Measurements from ENCODE around the gene ADGRA1.

The ADGRA1 gene

DNA sequence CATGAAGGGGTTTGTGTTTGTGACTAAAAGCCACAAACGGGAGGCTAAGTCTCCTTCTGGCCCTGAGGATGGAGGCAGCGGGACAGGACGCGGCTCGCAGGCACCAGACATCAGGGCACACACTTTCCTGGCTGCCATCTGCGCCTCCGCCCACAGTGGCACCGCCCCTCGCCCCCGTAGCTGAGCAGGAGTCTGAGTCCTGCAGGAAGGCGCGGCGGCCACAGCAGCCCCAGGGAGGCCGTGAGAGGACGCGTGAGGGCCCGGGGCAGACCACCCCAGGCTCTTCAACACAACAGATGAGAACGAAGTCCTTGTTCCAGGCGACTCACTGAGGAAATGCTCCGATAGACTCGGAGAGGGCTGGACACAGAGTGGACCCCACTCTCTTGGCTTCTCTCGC is 6.6 kb downstream of the ADGRA1 start:
- H3K27me3 ChIP-seq (ENCODE audit: control insufficient read depth, insufficient read depth, low read length) = peaks cover 7% of the 10 kb centered on the region
- H3K4me3 ChIP-seq (ENCODE audit: low read depth, low read length) = no peak overlapping the region
- no peak overlapping the region for H3K9ac ChIP-seq (ENCODE audit: low read depth, low read length)
- H3K9me3 ChIP-seq (ENCODE audit: control insufficient read depth, insufficient read depth, low read length) = no peaks in the 10 kb centered on the region
- H3K4me1 ChIP-seq (ENCODE audit: control insufficient read depth, insufficient read depth, low read length) = no peaks in the 10 kb centered on the region
- no peaks in the 10 kb centered on the region for H3K36me3 ChIP-seq (ENCODE audit: control insufficient read depth, insufficient read depth, low read length)

DNA sequence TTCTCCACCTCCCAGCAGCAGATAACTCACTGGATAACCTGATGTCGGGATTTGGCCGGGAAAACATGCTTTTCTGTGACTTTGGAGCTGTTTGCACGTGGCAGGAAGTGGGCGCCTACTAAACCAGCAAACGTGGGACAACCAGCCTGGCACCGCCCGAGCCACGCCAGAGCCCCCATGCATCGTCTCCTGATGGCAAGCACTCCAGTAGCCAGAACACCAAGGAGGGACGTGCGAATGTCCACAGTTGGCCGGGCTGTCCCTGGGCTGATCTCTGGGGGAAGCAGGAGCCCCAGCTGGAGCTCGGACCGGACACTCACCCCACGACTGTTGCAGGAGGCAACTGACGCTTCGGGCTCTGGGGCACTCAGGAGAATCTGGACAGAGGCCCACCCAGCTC is 7.1 kb downstream of the ADGRA1 start:
- H3K9me3 ChIP-seq (ENCODE audit: control insufficient read depth, insufficient read depth, low read length) = no peaks in the 10 kb centered on the region
- H3K36me3 ChIP-seq (ENCODE audit: control insufficient read depth, insufficient read depth, low read length) = no peaks in the 10 kb centered on the region
- H3K27me3 ChIP-seq (ENCODE audit: control insufficient read depth, insufficient read depth, low read length) = peaks cover under 1% of the 10 kb centered on the region
- H3K4me3 ChIP-seq (ENCODE audit: low read depth, low read length) = no peak overlapping the region
- H3K4me1 ChIP-seq (ENCODE audit: control insufficient read depth, insufficient read depth, low read length) = no peaks in the 10 kb centered on the region
- H3K9ac ChIP-seq (ENCODE audit: low read depth, low read length) = no peak overlapping the region

DNA sequence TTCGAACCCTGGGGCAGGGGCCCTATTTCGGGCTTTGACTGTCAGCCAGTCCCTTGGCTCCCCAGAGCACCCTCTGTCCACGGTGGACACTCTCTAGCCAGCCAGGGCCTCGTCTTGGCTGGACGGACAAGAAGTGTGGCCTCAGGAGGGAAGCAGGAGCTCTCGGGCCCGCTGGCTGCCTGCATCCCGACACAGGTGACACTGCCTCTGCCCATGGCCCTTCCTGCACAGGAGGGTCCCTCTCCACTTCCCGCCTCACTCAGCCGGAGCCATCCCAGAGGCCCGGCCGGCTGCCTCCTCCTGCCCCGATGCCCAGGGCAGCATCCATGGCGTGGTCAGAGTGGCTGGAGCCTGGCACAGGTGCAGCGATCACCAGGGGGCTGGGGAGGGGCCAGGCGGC is 7.9 kb downstream of the ADGRA1 start:
- no peaks in the 10 kb centered on the region for H3K27me3 ChIP-seq (ENCODE audit: control insufficient read depth, insufficient read depth, low read length)
- no peaks in the 10 kb centered on the region for H3K9me3 ChIP-seq (ENCODE audit: control insufficient read depth, insufficient read depth, low read length)
- H3K9ac ChIP-seq (ENCODE audit: low read depth, low read length) = no peak overlapping the region

DNA sequence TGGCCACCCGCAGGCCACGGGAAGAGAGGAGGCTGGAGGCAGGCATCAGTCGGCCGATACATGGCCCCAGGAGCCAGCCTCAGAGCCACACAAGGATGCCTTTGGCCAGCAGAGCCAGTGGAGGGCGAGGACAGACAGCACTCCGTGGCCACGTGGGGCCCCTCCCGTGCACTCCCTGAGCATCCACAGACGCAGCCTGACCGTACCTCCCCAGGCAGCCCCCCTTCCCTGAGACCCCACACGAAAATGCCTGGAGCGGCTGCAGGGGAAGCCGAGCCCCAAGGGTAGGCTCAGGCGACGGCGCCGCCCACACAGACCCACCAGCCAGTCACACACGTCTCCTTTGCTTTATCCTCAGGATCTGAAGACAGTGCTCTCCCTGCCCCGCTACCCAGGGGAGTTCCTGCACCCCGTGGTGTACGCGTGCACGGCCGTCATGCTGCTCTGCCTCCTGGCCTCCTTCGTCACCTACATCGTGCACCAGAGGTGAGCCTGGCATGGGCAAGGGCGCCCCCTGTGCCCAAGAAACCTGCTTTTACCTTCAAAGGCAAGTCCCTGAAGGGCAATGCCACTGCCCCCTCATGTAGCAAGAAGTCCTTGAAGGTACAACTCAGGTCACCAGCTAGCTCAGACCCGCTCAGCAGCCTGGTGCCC is 9.0 kb downstream of the ADGRA1 start:
- Histone ChIP-seq H3K4me3 (ENCODE audit: low read depth, low read length) (no peak overlapping the region), H3K36me3 (ENCODE audit: control insufficient read depth, insufficient read depth, low read length) (no peaks in the 10 kb centered on the region), H3K9ac (ENCODE audit: low read depth, low read length) (no peak overlapping the region), H3K4me1 (ENCODE audit: control insufficient read depth, insufficient read depth, low read length) (peaks cover 2% of the 10 kb centered on the region), H3K27me3 (ENCODE audit: control insufficient read depth, insufficient read depth, low read length) (no peaks in the 10 kb centered on the region), H3K9me3 (ENCODE audit: control insufficient read depth, insufficient read depth, low read length) (no peaks in the 10 kb centered on the region)

More for the DNA sequence above, 7.9 kb downstream of the ADGRA1 start:
- no peaks in the 10 kb centered on the region for H3K36me3 ChIP-seq (ENCODE audit: control insufficient read depth, insufficient read depth, low read length)
- H3K4me3 ChIP-seq (ENCODE audit: low read depth, low read length) = no peak overlapping the region
- H3K4me1 ChIP-seq (ENCODE audit: control insufficient read depth, insufficient read depth, low read length) = peaks cover under 1% of the 10 kb centered on the region

DNA sequence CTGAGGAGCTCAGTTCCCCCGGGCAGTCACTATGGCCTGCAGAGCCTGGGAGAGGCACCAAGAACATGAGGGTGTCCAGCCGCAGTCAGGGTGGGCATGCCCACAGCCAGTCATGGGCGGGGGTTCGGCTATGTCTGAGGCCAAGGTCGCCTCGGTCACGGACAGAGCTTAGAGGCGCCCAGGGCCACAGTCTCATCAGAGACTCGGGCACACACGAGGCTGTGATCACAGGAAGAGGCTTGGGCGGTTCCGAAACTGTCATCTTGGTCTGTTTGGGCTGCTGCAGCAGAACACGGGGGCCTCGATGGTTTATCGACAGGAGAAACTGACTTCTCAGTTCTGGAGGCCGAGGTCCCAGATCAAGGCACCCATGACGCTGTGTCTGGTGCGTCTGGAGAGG is 9.7 kb downstream of the ADGRA1 start:
- no peak overlapping the region for H3K4me3 ChIP-seq (ENCODE audit: low read depth, low read length)
- H3K27me3 ChIP-seq (ENCODE audit: control insufficient read depth, insufficient read depth, low read length) = no peaks in the 10 kb centered on the region
- no peaks in the 10 kb centered on the region for H3K36me3 ChIP-seq (ENCODE audit: control insufficient read depth, insufficient read depth, low read length)
- no peak overlapping the region for H3K9ac ChIP-seq (ENCODE audit: low read depth, low read length)
- no peaks in the 10 kb centered on the region for H3K9me3 ChIP-seq (ENCODE audit: control insufficient read depth, insufficient read depth, low read length)
- H3K4me1 ChIP-seq (ENCODE audit: control insufficient read depth, insufficient read depth, low read length) = peaks cover 2% of the 10 kb centered on the region

DNA sequence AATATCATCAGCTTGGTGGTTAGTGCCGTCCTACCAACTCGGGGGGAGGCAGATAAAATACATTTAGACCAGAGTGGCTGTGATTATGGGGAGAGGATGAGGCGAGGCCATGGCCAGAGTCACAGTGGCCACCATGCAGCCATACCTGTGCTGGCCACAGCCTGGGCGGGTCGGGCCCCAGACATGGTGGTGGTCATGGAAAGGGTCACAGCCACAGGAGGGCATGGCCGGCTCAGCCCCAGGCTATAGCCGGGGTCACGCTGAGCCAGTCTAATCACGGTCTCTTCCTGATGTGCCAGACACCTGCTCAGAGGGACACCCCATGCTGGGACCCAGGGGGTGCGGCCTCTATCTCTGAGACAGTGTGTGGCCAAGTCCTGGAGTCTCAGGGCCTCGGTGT is 10.2 kb downstream of the ADGRA1 start:
- Histone ChIP-seq H3K9me3 (ENCODE audit: control insufficient read depth, insufficient read depth, low read length) (no peaks in the 10 kb centered on the region), H3K9ac (ENCODE audit: low read depth, low read length) (no peak overlapping the region), H3K36me3 (ENCODE audit: control insufficient read depth, insufficient read depth, low read length) (no peaks in the 10 kb centered on the region), H3K4me1 (ENCODE audit: control insufficient read depth, insufficient read depth, low read length) (peaks cover 2% of the 10 kb centered on the region), H3K4me3 (ENCODE audit: low read depth, low read length) (no peak overlapping the region), H3K27me3 (ENCODE audit: control insufficient read depth, insufficient read depth, low read length) (no peaks in the 10 kb centered on the region)

DNA sequence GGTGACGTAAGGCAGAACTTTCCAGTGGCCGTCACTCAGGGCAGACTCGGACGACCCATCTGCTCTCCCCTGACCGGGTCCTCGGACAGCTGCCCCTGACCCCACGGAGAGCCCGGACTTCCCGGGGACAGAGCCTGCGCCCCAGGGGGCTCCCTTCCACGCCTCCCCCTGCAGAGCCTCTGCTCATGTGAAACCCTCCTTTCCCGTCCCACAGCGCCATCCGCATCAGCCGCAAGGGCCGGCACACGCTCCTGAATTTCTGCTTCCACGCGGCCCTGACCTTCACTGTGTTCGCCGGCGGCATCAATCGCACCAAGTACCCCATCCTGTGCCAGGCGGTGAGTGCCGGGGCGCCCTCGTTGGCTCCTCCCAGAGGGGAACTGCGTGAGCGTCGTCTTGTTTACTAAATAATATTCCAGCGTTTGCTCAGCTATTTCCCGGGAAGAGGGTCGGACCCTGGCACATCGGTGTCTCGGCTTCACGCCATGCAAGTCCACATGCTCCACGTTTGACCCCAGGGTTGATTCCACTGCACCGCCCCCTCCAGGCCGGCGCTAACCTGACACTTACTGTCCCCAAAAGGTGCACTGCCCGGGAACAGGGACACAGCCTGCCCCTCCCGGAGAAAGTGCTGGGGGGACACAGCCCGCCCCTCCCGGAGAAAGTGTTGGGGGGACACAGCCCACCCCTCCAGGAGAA is 10.9 kb downstream of the ADGRA1 start:
- H3K27me3 ChIP-seq (ENCODE audit: control insufficient read depth, insufficient read depth, low read length) = no peaks in the 10 kb centered on the region
- no peaks in the 10 kb centered on the region for H3K9me3 ChIP-seq (ENCODE audit: control insufficient read depth, insufficient read depth, low read length)
- peaks cover 2% of the 10 kb centered on the region for H3K4me1 ChIP-seq (ENCODE audit: control insufficient read depth, insufficient read depth, low read length)
- H3K36me3 ChIP-seq (ENCODE audit: control insufficient read depth, insufficient read depth, low read length) = no peaks in the 10 kb centered on the region
- no peak overlapping the region for H3K4me3 ChIP-seq (ENCODE audit: low read depth, low read length)
- no peak overlapping the region for H3K9ac ChIP-seq (ENCODE audit: low read depth, low read length)

DNA sequence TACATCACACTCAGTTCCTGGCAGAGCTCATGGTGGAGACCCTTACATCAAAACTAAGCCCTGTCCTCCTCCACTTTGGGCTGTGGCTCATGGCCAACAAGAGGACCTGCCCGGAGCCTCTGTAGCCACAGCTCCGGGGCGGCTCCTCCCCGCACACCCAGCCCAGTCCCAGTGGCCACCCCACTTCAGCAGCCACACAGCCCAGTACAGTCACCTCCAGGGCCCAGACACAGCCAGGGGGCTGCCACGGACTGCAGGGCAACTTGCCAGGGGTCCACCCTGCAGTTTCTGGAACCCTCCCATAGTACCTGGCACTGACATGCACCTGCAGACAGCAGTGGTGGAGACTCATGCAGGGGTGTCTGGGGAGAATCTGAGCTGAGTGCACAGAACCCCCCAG is 11.8 kb downstream of the ADGRA1 start:
- Histone ChIP-seq H3K27me3 (ENCODE audit: control insufficient read depth, insufficient read depth, low read length) (no peaks in the 10 kb centered on the region), H3K4me1 (ENCODE audit: control insufficient read depth, insufficient read depth, low read length) (peaks cover 2% of the 10 kb centered on the region), H3K9ac (ENCODE audit: low read depth, low read length) (no peak overlapping the region), H3K36me3 (ENCODE audit: control insufficient read depth, insufficient read depth, low read length) (no peaks in the 10 kb centered on the region), H3K9me3 (ENCODE audit: control insufficient read depth, insufficient read depth, low read length) (no peaks in the 10 kb centered on the region), H3K4me3 (ENCODE audit: low read depth, low read length) (no peak overlapping the region)

DNA sequence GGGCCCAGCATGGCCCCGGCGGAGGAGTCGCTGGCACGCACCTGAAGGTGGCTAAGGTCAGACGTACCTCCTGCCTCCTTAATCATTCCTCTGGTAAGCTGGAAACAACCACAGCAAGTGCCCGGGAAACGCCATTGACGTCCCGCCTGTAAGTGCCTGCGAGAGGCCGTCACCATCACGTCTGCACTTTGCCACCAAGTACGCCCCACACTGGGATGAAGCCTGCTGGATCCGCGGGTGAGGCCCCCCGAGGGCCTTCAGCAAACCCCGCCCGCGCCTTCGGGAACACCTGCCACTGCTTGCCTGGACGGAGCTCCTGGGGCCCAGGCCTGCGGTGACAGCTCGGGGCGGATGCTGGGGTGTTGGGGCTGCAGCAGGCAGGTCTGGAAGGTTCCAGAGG is 12.5 kb downstream of the ADGRA1 start:
- Histone ChIP-seq H3K9me3 (ENCODE audit: control insufficient read depth, insufficient read depth, low read length) (no peaks in the 10 kb centered on the region), H3K27me3 (ENCODE audit: control insufficient read depth, insufficient read depth, low read length) (no peaks in the 10 kb centered on the region), H3K4me3 (ENCODE audit: low read depth, low read length) (no peak overlapping the region), H3K9ac (ENCODE audit: low read depth, low read length) (no peak overlapping the region), H3K36me3 (ENCODE audit: control insufficient read depth, insufficient read depth, low read length) (no peaks in the 10 kb centered on the region), H3K4me1 (ENCODE audit: control insufficient read depth, insufficient read depth, low read length) (peaks cover 2% of the 10 kb centered on the region)

DNA sequence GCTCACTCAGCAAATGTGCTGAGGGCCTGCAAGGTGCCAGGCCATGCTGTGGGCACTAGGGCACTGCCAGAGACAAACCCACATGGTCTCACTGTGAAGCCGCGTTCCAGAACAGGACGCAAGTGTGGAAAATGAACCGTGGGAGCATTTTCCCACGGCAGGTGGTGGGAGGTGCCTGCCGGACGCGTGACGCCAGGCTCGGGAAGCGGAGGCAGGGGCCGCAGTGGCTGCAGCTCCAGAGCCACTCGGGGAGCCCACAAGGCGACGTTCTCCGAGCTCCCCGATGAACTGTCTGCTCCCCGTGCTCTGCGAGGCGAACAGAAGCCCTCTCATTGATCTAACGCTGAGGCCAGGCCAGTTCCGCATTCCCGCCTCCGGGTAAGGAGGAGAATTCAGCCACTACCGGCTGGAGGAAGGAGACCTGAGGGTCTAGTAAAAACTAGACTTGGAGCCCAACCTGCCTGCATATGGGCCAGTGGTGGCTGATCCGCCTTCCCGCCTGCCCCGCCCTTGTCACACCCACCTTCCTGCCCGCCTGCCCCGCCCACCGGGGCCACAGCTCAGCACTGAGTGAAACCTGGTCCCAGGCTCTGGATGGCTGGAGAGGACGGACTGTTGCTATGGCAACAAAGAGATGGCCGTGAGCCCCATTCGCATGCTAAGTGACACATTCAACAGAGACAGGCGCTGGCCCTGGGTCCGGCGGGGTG is 13.1 kb downstream of the ADGRA1 start:
- Histone ChIP-seq H3K4me1 (ENCODE audit: control insufficient read depth, insufficient read depth, low read length) (peaks cover 2% of the 10 kb centered on the region), H3K9ac (ENCODE audit: low read depth, low read length) (no peak overlapping the region), H3K27me3 (ENCODE audit: control insufficient read depth, insufficient read depth, low read length) (no peaks in the 10 kb centered on the region), H3K4me3 (ENCODE audit: low read depth, low read length) (peak overlapping the region; percentile 18), H3K9me3 (ENCODE audit: control insufficient read depth, insufficient read depth, low read length) (no peaks in the 10 kb centered on the region), H3K36me3 (ENCODE audit: control insufficient read depth, insufficient read depth, low read length) (no peaks in the 10 kb centered on the region)

DNA sequence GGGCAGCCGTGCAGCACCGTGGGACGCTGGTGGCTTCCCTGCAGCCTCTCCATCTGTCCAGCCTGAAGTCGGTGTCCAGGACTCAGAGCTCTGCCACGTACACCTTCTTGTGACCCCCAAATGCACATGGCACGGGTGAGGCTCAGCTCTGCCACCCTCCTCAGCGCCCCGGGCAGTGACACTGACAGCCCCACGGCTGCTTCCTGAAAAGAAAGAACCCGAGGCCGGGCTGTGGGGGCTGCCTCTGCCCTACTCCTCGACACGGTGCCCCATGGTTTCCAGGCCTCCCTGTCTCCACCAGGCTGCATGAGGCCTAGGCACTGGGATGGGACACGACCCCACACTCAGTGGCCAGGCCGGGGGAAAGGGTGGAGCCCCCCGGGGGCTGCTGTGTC is 13.7 kb downstream of the ADGRA1 start:
- Histone ChIP-seq H3K9ac (ENCODE audit: low read depth, low read length) (no peak overlapping the region), H3K4me1 (ENCODE audit: control insufficient read depth, insufficient read depth, low read length) (peaks cover 2% of the 10 kb centered on the region), H3K4me3 (ENCODE audit: low read depth, low read length) (no peak overlapping the region), H3K36me3 (ENCODE audit: control insufficient read depth, insufficient read depth, low read length) (no peaks in the 10 kb centered on the region), H3K9me3 (ENCODE audit: control insufficient read depth, insufficient read depth, low read length) (no peaks in the 10 kb centered on the region), H3K27me3 (ENCODE audit: control insufficient read depth, insufficient read depth, low read length) (no peaks in the 10 kb centered on the region)

Data from iPS-15b (cell line).